NT2/D1 (cell line): ENCODE data around the gene KIF1A.

Experiments
- SUZ12 ChIP-seq: IDR thresholded peaks from 2 replicates; pipeline ENCODE4 v1.6.1; 2011; ENCODE audit not compliant: insufficient read length, insufficient read depth; ENCODE audit errors: extremely low read depth
- YY1 ChIP-seq: IDR thresholded peaks from 2 replicates; pipeline ENCODE4 v1.6.1; 2011; ENCODE audit not compliant: insufficient read length, insufficient read depth
- ZNF274 ChIP-seq: IDR thresholded peaks from 2 replicates; pipeline ENCODE4 v1.6.1; 2011; ENCODE audit warnings: mild to moderate bottlenecking, low read depth, low read length

GRCh38 chr2:240840435-240841060 lies 20.5 kb upstream of the KIF1A start:
- TF ChIP-seq SUZ12 (no peak), ZNF274 (no peak), YY1 (no peak)
